ENCODE measurements around the gene TMTC2. TPM values are rescaled to one million over a fixed set of nuclear protein-coding genes. Genes with fewer than 3 reads are reported as not detected.

Gene TMTC2
- total and polyA plus RNA-seq, 2 donors (not counting 3 experiments of a cell fraction or from before 2014, with no cell fraction given) = 4.1 to 7.8 TPM

DNA sequence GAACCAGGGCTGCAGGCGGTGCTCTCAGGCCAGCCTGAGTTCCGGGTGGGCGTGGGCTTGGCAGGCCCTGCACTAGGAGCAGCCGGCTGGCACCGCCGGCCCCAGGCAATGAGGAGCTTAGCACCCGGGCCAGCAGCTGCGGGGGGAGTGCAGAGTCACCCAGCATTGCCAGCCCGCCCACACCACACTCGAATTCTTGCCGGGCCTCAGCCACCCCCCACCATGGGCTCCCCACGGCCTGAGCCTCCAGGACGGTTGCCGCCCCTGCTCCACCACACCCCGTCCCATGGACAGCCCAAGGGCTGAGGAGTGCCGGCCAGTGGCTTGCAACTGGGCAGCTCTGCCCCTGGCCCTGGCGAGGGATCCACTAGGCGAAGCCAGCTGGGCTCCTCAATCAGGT, 453.4 kb downstream of the TMTC2 start:
- dilution Hi-C loops (cut with MboI; ENCODE audit: extremely low pct_ligation_motif_present, low sequenced_read_pairs) = no loop called here
- FAIRE-seq (no peak), DNase-seq (ENCODE audit: low read depth, low spot score) (no peak)
- Histone ChIP-seq H3K27ac (ENCODE audit: insufficient read depth, low read depth, low read length) (no peak overlapping the region), H3K4me3 (replicated peaks in 1 of 3; ENCODE audit: insufficient read depth in 1 of 3, low read depth in 1 of 3, low read length in 3 of 3) (no peak overlapping the region), H3K4me2 (ENCODE audit: insufficient read depth, low read length) (no peak overlapping the region), H4K20me1 (replicated peaks; ENCODE audit: control insufficient read depth, extremely low read depth, insufficient read depth, low read length) (no peaks in the 10 kb centered on the region), H3K4me1 (ENCODE audit: control insufficient read depth, extremely low read depth, insufficient read depth, low read length) (no peaks in the 10 kb centered on the region), H3K36me3 (ENCODE audit: control insufficient read depth in 2 of 2, extremely low read depth in 1 of 2, insufficient read depth in 2 of 2, low read length in 2 of 2) (no peaks in the 10 kb centered on the region), H3K9ac (replicated peaks; ENCODE audit: extremely low read depth, insufficient read depth, low read length) (no peak overlapping the region), H3K9me1 (replicated peaks; ENCODE audit: control insufficient read depth, extremely low read depth, insufficient read depth, low read length) (no peaks in the 10 kb centered on the region), H3K79me2 (ENCODE audit: control insufficient read depth, insufficient read depth, low read length) (no peaks in the 10 kb centered on the region), H2AFZ (ENCODE audit: low read depth, low read length) (no peak overlapping the region), H3K9me3 (replicated peaks; ENCODE audit: control insufficient read depth, insufficient read depth, low read length) (no peaks in the 10 kb centered on the region), H3K27me3 (ENCODE audit: control insufficient read depth in 2 of 2, insufficient read depth in 2 of 2, low read length in 2 of 2) (no peaks in the 10 kb centered on the region)
- CTCF ChIA-PET = interaction anchor here (0.5 kb wide), 1 partner anchor 24 kb away, joined by 3 read pairs; no protein-coding TSS in a partner anchor
- intact Hi-C loops (cut with micrococcal nuclease) = no loop called here
- POLR2A ChIA-PET = no interaction called here
- TF ChIP-seq POLR2AphosphoS5 (IDR thresholded peaks at IDR 0.05; ENCODE audit: insufficient read depth, low read depth, low read length) (no peak), EZH2 (IDR thresholded peaks at IDR 0.05; ENCODE audit: borderline replicate concordance, low read depth, low read length, severe bottlenecking) (no peak), GATA2 (IDR thresholded peaks at IDR 0.05; ENCODE audit: insufficient read depth, insufficient read length, low read depth, low read length) (no peak), JUN (IDR thresholded peaks at IDR 0.05; ENCODE audit: borderline replicate concordance, insufficient read depth, insufficient read length, low read depth) (no peak), FOS (IDR thresholded peaks at IDR 0.05; ENCODE audit: borderline replicate concordance, insufficient read depth, low read length) (no peak), MYC (IDR thresholded peaks at IDR 0.05; ENCODE audit: low read depth, low read length) (no peak), POLR2A (IDR thresholded peaks at IDR 0.05; ENCODE audit: low read depth, low read length) (no peak)
- TF ChIP-seq, protein P1, sequence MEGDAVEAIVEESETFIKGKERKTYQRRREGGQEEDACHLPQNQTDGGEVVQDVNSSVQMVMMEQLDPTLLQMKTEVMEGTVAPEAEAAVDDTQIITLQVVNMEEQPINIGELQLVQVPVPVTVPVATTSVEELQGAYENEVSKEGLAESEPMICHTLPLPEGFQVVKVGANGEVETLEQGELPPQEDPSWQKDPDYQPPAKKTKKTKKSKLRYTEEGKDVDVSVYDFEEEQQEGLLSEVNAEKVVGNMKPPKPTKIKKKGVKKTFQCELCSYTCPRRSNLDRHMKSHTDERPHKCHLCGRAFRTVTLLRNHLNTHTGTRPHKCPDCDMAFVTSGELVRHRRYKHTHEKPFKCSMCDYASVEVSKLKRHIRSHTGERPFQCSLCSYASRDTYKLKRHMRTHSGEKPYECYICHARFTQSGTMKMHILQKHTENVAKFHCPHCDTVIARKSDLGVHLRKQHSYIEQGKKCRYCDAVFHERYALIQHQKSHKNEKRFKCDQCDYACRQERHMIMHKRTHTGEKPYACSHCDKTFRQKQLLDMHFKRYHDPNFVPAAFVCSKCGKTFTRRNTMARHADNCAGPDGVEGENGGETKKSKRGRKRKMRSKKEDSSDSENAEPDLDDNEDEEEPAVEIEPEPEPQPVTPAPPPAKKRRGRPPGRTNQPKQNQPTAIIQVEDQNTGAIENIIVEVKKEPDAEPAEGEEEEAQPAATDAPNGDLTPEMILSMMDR (IDR thresholded peaks at IDR 0.05; ENCODE audit: extremely low read depth in 1 of 2, insufficient read depth in 1 of 2, low read depth in 1 of 2, low read length in 2 of 2) = no peak
- TF ChIP-seq, protein P2, sequence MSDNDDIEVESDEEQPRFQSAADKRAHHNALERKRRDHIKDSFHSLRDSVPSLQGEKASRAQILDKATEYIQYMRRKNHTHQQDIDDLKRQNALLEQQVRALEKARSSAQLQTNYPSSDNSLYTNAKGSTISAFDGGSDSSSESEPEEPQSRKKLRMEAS (IDR thresholded peaks at IDR 0.05; ENCODE audit: insufficient read depth, insufficient read length) = no peak
- no TSS peak for BruUV-seq (replicated peaks)
